ENCODE data around the gene TTC9B. TPM values are rescaled to one million over a fixed set of nuclear protein-coding genes. Genes with fewer than 3 reads are reported as not detected.

Gene TTC9B
- total and polyA plus RNA-seq, 2 of the 8 experiments (the other 6 are each of a cell fraction or from before 2014, with no cell fraction given): 0.26 TPM; not detected in 1

DNA sequence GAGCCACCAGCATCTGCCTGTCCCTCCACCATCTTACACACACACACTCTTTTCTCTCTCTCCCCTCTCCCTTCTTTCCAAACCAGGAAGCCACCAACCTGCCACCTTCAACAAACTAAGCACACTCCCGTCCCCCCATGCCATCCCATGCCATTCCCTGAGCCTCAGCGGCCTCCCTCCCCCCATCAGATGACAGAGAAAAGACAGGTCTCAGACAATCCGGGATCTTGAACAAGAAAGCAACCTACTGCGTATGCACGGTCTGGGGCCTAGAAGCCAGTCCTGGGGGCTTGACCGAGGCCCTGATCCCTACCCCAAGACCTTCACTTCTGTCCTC lies 47.5 kb upstream of the TTC9B start:
- no peak overlapping the region for H4K5ac ChIP-seq (ENCODE audit: insufficient read length, low read depth, low read length)
- no peak overlapping the region for H2BK15ac ChIP-seq (ENCODE audit: low read length)
- ChIA-PET CTCF (ENCODE audit: partially characterized antibody) (interaction anchor here (0.9 to 3.1 kb wide), 4 partner anchors 41 to 126 kb away, joined by 4 to 11 read pairs (median 6); partner anchors contain the start of gene TTC9B), POLR2A (ENCODE audit: partially characterized antibody) (no interaction called here)
- H3K4me3 ChIP-seq (ENCODE audit: extremely low read depth in 1 of 4, insufficient read depth in 2 of 4, low read depth in 3 of 4, low read length in 4 of 4): no peak overlapping the region
- no peak overlapping the region for H2AFZ ChIP-seq (ENCODE audit: low read length)
- no peak for DNase-seq (ENCODE audit: low read depth in 1 of 2, low spot score in 2 of 2)
- no peak overlapping the region for H3K9ac ChIP-seq (replicated peaks in 1 of 4; ENCODE audit: extremely low read depth in 1 of 4, low read depth in 3 of 4, low read length in 3 of 4)
- no peaks in the 10 kb centered on the region for H3K9me3 ChIP-seq (ENCODE audit: insufficient read depth in 2 of 2, low read depth in 1 of 2, low read length in 1 of 2)
- H3K36me3 ChIP-seq (ENCODE audit: control insufficient read depth in 2 of 4, insufficient read depth in 4 of 4, low read length in 3 of 4): peaks cover 0 to 20% (median 5%) of the 10 kb centered on the region in 4 experiments; a peak in 3 of 8 replicates
- no peak overlapping the region for H3K4ac ChIP-seq (replicated peaks; ENCODE audit: insufficient read length, low read depth, low read length)
- no peak overlapping the region for H3K14ac ChIP-seq (ENCODE audit: insufficient read length)
- peaks cover 0 to 7% (median 1%) of the 10 kb centered on the region in 4 experiments; a peak in 3 of 7 replicates for H3K4me1 ChIP-seq (replicated peaks in 1 of 4; ENCODE audit: control insufficient read depth in 3 of 4, insufficient read depth in 4 of 4, low read length in 3 of 4)
- 91% methylated on average over 5 of the region's 6 CpGs; no CpG with 5 or more reads in 1 of the 2 experiments for WGBS, 2 experiments (ENCODE audit: extremely low coverage in 1 of 2, insufficient coverage in 1 of 2, insufficient read length in 1 of 2, insufficient replicate concordance in 2 of 2, low coverage in 1 of 2, low lambda C conversion rate in 2 of 2, missing lambda C conversion rate in 1 of 2)
- no peak overlapping the region for H3K56ac ChIP-seq (replicated peaks; ENCODE audit: insufficient read length, low read depth, low read length)
- peak overlapping the region; percentile 40; the same call in 1 of the 2 replicates for H2BK5ac ChIP-seq (ENCODE audit: low read depth, low read length)
- no peak overlapping the region for H3K4me2 ChIP-seq (ENCODE audit: insufficient read depth in 1 of 2, low read depth in 2 of 2, low read length in 2 of 2)
- peaks cover 2 to 24% of the 10 kb centered on the region in 2 experiments for H4K20me1 ChIP-seq (replicated peaks in 1 of 2; ENCODE audit: control insufficient read depth in 1 of 2, insufficient read depth in 2 of 2, low read length in 2 of 2)
- FAIRE-seq: no peak
- H4K8ac ChIP-seq (ENCODE audit: extremely low read depth, insufficient read depth, low read length): no peak overlapping the region
- no peak overlapping the region for H4K91ac ChIP-seq (replicated peaks; ENCODE audit: insufficient read length, low read length)
- no peak overlapping the region for H3K23ac ChIP-seq (ENCODE audit: insufficient read length)
- H2AK5ac ChIP-seq (ENCODE audit: low read depth, low read length): no peak overlapping the region
- no peak overlapping the region for H2BK20ac ChIP-seq (ENCODE audit: low read length)
- H3K27ac ChIP-seq (ENCODE audit: low read depth, low read length): no peak overlapping the region
- no peak overlapping the region for H2BK120ac ChIP-seq (replicated peaks; ENCODE audit: low read depth, low read length)
- peaks cover 19% of the 10 kb centered on the region for H3K79me1 ChIP-seq (ENCODE audit: low read depth, low read length)
- H2BK12ac ChIP-seq (ENCODE audit: low read depth, low read length): no peak overlapping the region
- TF ChIP-seq, protein P1, sequence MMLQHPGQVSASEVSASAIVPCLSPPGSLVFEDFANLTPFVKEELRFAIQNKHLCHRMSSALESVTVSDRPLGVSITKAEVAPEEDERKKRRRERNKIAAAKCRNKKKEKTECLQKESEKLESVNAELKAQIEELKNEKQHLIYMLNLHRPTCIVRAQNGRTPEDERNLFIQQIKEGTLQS (IDR thresholded peaks at IDR 0.05; ENCODE audit: insufficient read depth, low read depth, low read length): no peak
- TF ChIP-seq POU5F1 (IDR thresholded peaks at IDR 0.05; ENCODE audit: low read depth, low read length) (no peak), BACH1 (IDR thresholded peaks at IDR 0.05; ENCODE audit: low read length) (no peak), MAFK (IDR thresholded peaks at IDR 0.05; ENCODE audit: low read depth, low read length) (no peak), EZH2 (IDR thresholded peaks at IDR 0.05; ENCODE audit: low read depth, low read length, severe bottlenecking) (no peak), EP300 (IDR thresholded peaks at IDR 0.05; ENCODE audit: borderline replicate concordance in 1 of 2, low read depth in 2 of 2, low read length in 2 of 2) (no peak), CREB1 (IDR thresholded peaks at IDR 0.05) (no peak), EGR1 (IDR thresholded peaks at IDR 0.05; ENCODE audit: borderline replicate concordance, low read depth, low read length) (no peak), RXRA (IDR thresholded peaks at IDR 0.05; ENCODE audit: insufficient read depth, low read depth, low read length) (no peak), KDM4A (IDR thresholded peaks at IDR 0.05; ENCODE audit: low read depth, low read length, severe bottlenecking) (no peak)
- H3K79me2 ChIP-seq (ENCODE audit: control insufficient read depth in 1 of 2, insufficient read depth in 2 of 2, low read length in 2 of 2): peaks cover 0 to 21% of the 10 kb centered on the region in 2 experiments; a peak in 1 of 4 replicates
- no peaks in the 10 kb centered on the region for H3K27me3 ChIP-seq (replicated peaks in 1 of 4; ENCODE audit: control insufficient read depth in 3 of 4, extremely low read depth in 1 of 4, insufficient read depth in 3 of 4, low read length in 3 of 4)
- no peaks in the 10 kb centered on the region; the same call in 1 of the 2 replicates for H3K23me2 ChIP-seq (ENCODE audit: low read depth, low read length)
- no peak overlapping the region for H3K18ac ChIP-seq (ENCODE audit: extremely low read depth, low read length)

Data from H1 (cell line).